Medulla oblongata (tissue), 1 donor: ENCODE data around the gene RHBDD3.

Experiments used
- DNase-seq: peaks from one replicate; pipeline ENCODE4 v3.0.0-alpha.2; 2015; ENCODE audit errors: extremely low spot score

Gene RHBDD3

GRCh38 chr22:29218758-29219408 lies 48.9 kb downstream of the RHBDD3 start:
- DNase-seq = no peak

- no peak for DNase-seq
Observed at GRCh38 chr22:29217827-29218757, 49.7 kb downstream of the RHBDD3 start.

- DNase-seq = peak; percentile 31
Observed at GRCh38 chr22:29216873-29217666, 50.7 kb downstream of the RHBDD3 start.

- DNase-seq = no peak
Observed at GRCh38 chr22:29216011-29216872, 51.5 kb downstream of the RHBDD3 start.

- DNase-seq = no peak
Observed at GRCh38 chr22:29215012-29215860, 52.5 kb downstream of the RHBDD3 start.

- DNase-seq = no peak
Observed at GRCh38 chr22:29214232-29214631, 53.5 kb downstream of the RHBDD3 start.

GRCh38 chr22:29213493-29213892 lies 54.3 kb downstream of the RHBDD3 start:
- DNase-seq = no peak

- no peak for DNase-seq
Observed at GRCh38 chr22:29212743-29213142, 55.0 kb downstream of the RHBDD3 start.

- DNase-seq = no peak
Observed at GRCh38 chr22:29211466-29211865, 56.3 kb downstream of the RHBDD3 start.

GRCh38 chr22:29211066-29211465 lies 56.7 kb downstream of the RHBDD3 start:
- no peak for DNase-seq
